OCI-LY3 (cell line): ENCODE measurements around the gene MED15.

ENCODE experiments used
- H2AFZ ChIP-seq: fragments of 200-600, 300-600 bp; shearing (Covaris generic); 2 replicates; pipeline ENCODE4 v1.6.0; 2014; ENCODE audit warnings: antibody characterized with exemption, low read depth, low read length
- H3K27ac ChIP-seq: fragments of 200-600, 300-600 bp; sonication (generic); 2 replicates; pipeline ENCODE4 v1.5.1; 2014; ENCODE audit warnings: mild to moderate bottlenecking, low read length, moderate library complexity, mixed read lengths
- H3K27me3 ChIP-seq: fragments of 200-600, 300-600 bp; sonication (generic); 2 replicates; pipeline ENCODE4 v1.6.1; 2014; ENCODE audit warnings: low read depth, low read length, mixed read lengths
- H3K36me3 ChIP-seq: fragments of 200-600, 300-600 bp; sonication (generic); replicated peaks from 2 replicates; pipeline ENCODE3; 2014; ENCODE audit warnings: low read depth, low read length, mixed read lengths
- H3K4me1 ChIP-seq: fragments of 300-600, 200-600 bp; sonication (generic); 2 replicates; pipeline ENCODE4 v1.6.1; 2014; ENCODE audit warnings: low read length, mixed read lengths
- H3K4me2 ChIP-seq: fragments of 200-600, 300-600 bp; sonication (generic); 2 replicates; pipeline ENCODE4 v1.6.1; 2014; ENCODE audit warnings: low read length, mixed read lengths
- H3K4me3 ChIP-seq: fragments of 300-600, 200-600 bp; sonication (generic); 2 replicates; pipeline ENCODE4 v1.5.1; 2014; ENCODE audit warnings: antibody characterized with exemption, mild to moderate bottlenecking, low read length, moderate library complexity
- H3K79me2 ChIP-seq: fragments of 300-600, 200-600 bp; shearing (Covaris generic); 2 replicates; pipeline ENCODE4 v1.6.1; 2014; ENCODE audit warnings: mild to moderate bottlenecking, low read length, mixed read lengths
- H3K9ac ChIP-seq: fragments of 300-600, 200-600 bp; shearing (Covaris generic); 2 replicates; pipeline ENCODE4 v1.6.0; 2014; ENCODE audit warnings: mild to moderate bottlenecking, low read length, moderate library complexity
- H3K9me3 ChIP-seq: fragments of 200-600, 300-600 bp; shearing (Covaris generic); 2 replicates; pipeline ENCODE4 v1.6.1; 2014; ENCODE audit warnings: low read length, mixed read lengths; ENCODE audit not compliant: insufficient read depth
- H4K20me1 ChIP-seq: fragments of 200-600, 300-600 bp; sonication (generic); 2 replicates; pipeline ENCODE4 v1.6.1; 2016; ENCODE audit warnings: low read length, mixed read lengths; ENCODE audit not compliant: insufficient read depth
- CTCF ChIP-seq: fragments of 200-600, 300-600 bp; sonication (generic); IDR thresholded peaks from 2 replicates; pipeline ENCODE4 v1.5.1; 2014; ENCODE audit warnings: antibody characterized with exemption, low read length, low read depth
- EZH2phosphoT487 ChIP-seq: fragments of 200-600 bp; shearing (Covaris generic); IDR thresholded peaks from 2 replicates; pipeline ENCODE4 v1.6.1; 2018; ENCODE audit warnings: antibody characterized with exemption, mixed run types, low read depth

The MED15 gene

GRCh38 chr22:20516399-20516798 lies 9.0 kb downstream of the MED15 start:
- Histone ChIP-seq H3K4me1 (peaks cover 2% of the 10 kb centered on the region), H4K20me1 (peaks cover 84% of the 10 kb centered on the region), H3K9ac (no peak overlapping the region), H3K27me3 (no peaks in the 10 kb centered on the region), H2AFZ (no peak overlapping the region), H3K9me3 (no peaks in the 10 kb centered on the region), H3K79me2 (peaks cover 95% of the 10 kb centered on the region), H3K4me3 (no peak overlapping the region), H3K4me2 (no peak overlapping the region), H3K27ac (no peak overlapping the region), H3K36me3 (peaks cover 52% of the 10 kb centered on the region)
- TF ChIP-seq CTCF, result no peak
- no peak for TF ChIP-seq EZH2phosphoT487

- peaks cover 55% of the 10 kb centered on the region for H3K36me3 ChIP-seq
- H3K4me1 ChIP-seq, result peaks cover 5% of the 10 kb centered on the region
- no peaks in the 10 kb centered on the region for H3K27me3 ChIP-seq
- H4K20me1 ChIP-seq, result peaks cover 82% of the 10 kb centered on the region
- peaks cover 93% of the 10 kb centered on the region for H3K79me2 ChIP-seq
- no peak for TF ChIP-seq CTCF
- TF ChIP-seq EZH2phosphoT487, result no peak
- no peak overlapping the region for H3K9ac ChIP-seq
- no peak overlapping the region for H3K4me2 ChIP-seq
- H3K9me3 ChIP-seq, result no peaks in the 10 kb centered on the region
- no peak overlapping the region for H3K4me3 ChIP-seq
- H3K27ac ChIP-seq, result no peak overlapping the region
- no peak overlapping the region for H2AFZ ChIP-seq
Observed at GRCh38 chr22:20517422-20517821, 10.0 kb downstream of the MED15 start.

- H3K27ac ChIP-seq, result no peak overlapping the region
- H2AFZ ChIP-seq, result no peak overlapping the region
- no peaks in the 10 kb centered on the region for H3K9me3 ChIP-seq
- H3K36me3 ChIP-seq, result peaks cover 55% of the 10 kb centered on the region
- H3K9ac ChIP-seq, result no peak overlapping the region
- H3K79me2 ChIP-seq, result peaks cover 93% of the 10 kb centered on the region
- peaks cover 11% of the 10 kb centered on the region for H3K4me1 ChIP-seq
- TF ChIP-seq CTCF, result no peak
- TF ChIP-seq EZH2phosphoT487, result no peak
- no peak overlapping the region for H3K4me2 ChIP-seq
- H3K4me3 ChIP-seq, result no peak overlapping the region
- no peaks in the 10 kb centered on the region for H3K27me3 ChIP-seq
- peaks cover 83% of the 10 kb centered on the region for H4K20me1 ChIP-seq
Observed at GRCh38 chr22:20517841-20518592, 10.6 kb downstream of the MED15 start.

- Histone ChIP-seq H3K4me2 (no peak overlapping the region), H3K9ac (no peak overlapping the region), H3K79me2 (peaks cover 93% of the 10 kb centered on the region)
Observed at GRCh38 chr22:20519558-20519957, 12.1 kb downstream of the MED15 start.

More at GRCh38 chr22:20519558-20519957, 12.1 kb downstream of the MED15 start:
- H3K27me3 ChIP-seq, result no peaks in the 10 kb centered on the region
- no peak overlapping the region for H2AFZ ChIP-seq
- no peak overlapping the region for H3K27ac ChIP-seq
- H3K4me1 ChIP-seq, result peaks cover 20% of the 10 kb centered on the region
- H3K36me3 ChIP-seq, result peaks cover 50% of the 10 kb centered on the region
- H4K20me1 ChIP-seq, result peaks cover 82% of the 10 kb centered on the region
- H3K4me3 ChIP-seq, result no peak overlapping the region
- no peaks in the 10 kb centered on the region for H3K9me3 ChIP-seq
- TF ChIP-seq EZH2phosphoT487 (no peak), CTCF (no peak)
